MM.1S (cell line): Measurements from ENCODE around the gene TKT.

Experiments used
- DNase-seq: peaks from one replicate; pipeline ENCODE4 v3.0.0-alpha.2; 2015
- H2AFZ ChIP-seq: fragments of 300-600 bp; sonication (generic); 2 replicates; pipeline ENCODE4 v1.6.0; 2016; ENCODE audit warnings: antibody characterized with exemption, low read length
- H3F3A ChIP-seq: fragments of 300-600 bp; sonication (generic); 2 replicates; pipeline ENCODE4 v1.6.1; 2016; ENCODE audit warnings: mild to moderate bottlenecking, antibody characterized with exemption, low read length, moderate library complexity, mixed read lengths; ENCODE audit not compliant: insufficient read depth
- H3K27ac ChIP-seq: fragments of 300-600 bp; sonication (generic); 2 replicates; pipeline ENCODE4 v1.5.1; 2016; ENCODE audit warnings: mild to moderate bottlenecking, low read length
- H3K27me3 ChIP-seq: fragments of 300-600 bp; sonication (generic); replicated peaks from 2 replicates; pipeline ENCODE4 v1.6.0; 2016; ENCODE audit warnings: low read length; ENCODE audit not compliant: insufficient read depth
- H3K36me3 ChIP-seq: fragments of 300-600 bp; sonication (generic); replicated peaks from 2 replicates; pipeline ENCODE4 v1.6.1; 2016; ENCODE audit warnings: mild to moderate bottlenecking, low read length, mixed read lengths; ENCODE audit not compliant: insufficient read depth
- H3K4me1 ChIP-seq: fragments of 300-600 bp; sonication (generic); 2 replicates; pipeline ENCODE4 v1.6.1; 2016; ENCODE audit warnings: low read length, mixed read lengths
- H3K4me2 ChIP-seq: fragments of 300-600 bp; sonication (generic); 2 replicates; pipeline ENCODE4 v1.6.0; 2016; ENCODE audit warnings: low read depth, low read length
- H3K4me3 ChIP-seq: fragments of 300-600 bp; sonication (generic); 2 replicates; pipeline ENCODE4 v1.5.1; 2016; ENCODE audit warnings: low read length, mixed read lengths
- H3K79me2 ChIP-seq: fragments of 300-600 bp; sonication (generic); 2 replicates; pipeline ENCODE4 v1.6.1; 2016; ENCODE audit warnings: mixed run types, low read length, mixed read lengths
- H3K9ac ChIP-seq: fragments of 300-600 bp; sonication (generic); 2 replicates; pipeline ENCODE4 v1.6.1; 2016; ENCODE audit warnings: low read length, mixed read lengths
- H3K9me2 ChIP-seq: fragments of 300-600 bp; sonication (generic); replicated peaks from 2 replicates; pipeline ENCODE4 v1.6.1; 2016; ENCODE audit warnings: mild to moderate bottlenecking, low read length, mixed read lengths; ENCODE audit not compliant: insufficient read depth
- H3K9me3 ChIP-seq: fragments of 300-600 bp; sonication (generic); replicated peaks from 2 replicates; pipeline ENCODE4 v1.6.1; 2016; ENCODE audit warnings: mild to moderate bottlenecking, low read length, mixed read lengths; ENCODE audit not compliant: insufficient read depth
- H4K20me1 ChIP-seq: fragments of 300-600 bp; sonication (generic); 2 replicates; pipeline ENCODE4 v1.6.1; 2016; ENCODE audit warnings: mild to moderate bottlenecking, low read length, moderate library complexity, mixed read lengths; ENCODE audit not compliant: insufficient read depth
- CTCF ChIP-seq: fragments of 300-600 bp; sonication (generic); IDR thresholded peaks from 2 replicates; pipeline ENCODE4 v1.5.1; 2016; ENCODE audit warnings: antibody characterized with exemption, low read length, mixed read lengths
- EZH2 ChIP-seq: fragments of 300-600 bp; sonication (generic); optimal IDR thresholded peaks from 2 replicates; pipeline ENCODE3; 2017; ENCODE audit warnings: low read depth, mild to moderate bottlenecking, antibody characterized with exemption, low read length, mixed read lengths
- EZH2phosphoT487 ChIP-seq: fragments of 300-600 bp; sonication (generic); IDR thresholded peaks from 2 replicates; pipeline ENCODE4 v1.6.1; 2018; ENCODE audit warnings: antibody characterized with exemption, low read length

Gene TKT

DNA sequence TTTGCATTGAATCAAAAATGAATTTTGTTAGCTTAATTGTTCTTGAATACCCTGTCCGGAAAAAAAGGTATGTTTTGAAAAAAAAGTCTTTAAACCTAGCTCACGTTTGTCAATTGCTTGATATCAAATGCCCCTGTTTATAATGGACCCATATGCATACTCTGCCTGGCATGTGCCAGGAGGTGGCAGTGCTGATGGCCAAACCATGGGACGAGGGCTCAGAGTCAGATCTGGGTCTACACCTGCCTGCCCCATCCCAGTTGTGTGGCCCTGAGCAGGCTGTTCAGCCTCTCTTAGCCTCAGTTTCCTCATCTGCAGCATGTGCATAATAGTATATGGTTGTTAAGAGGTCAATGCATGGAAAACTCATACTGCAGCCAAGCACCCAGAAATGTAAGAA is 56.0 kb downstream of the TKT start:
- H3K4me3 ChIP-seq = no peak overlapping the region
- H3K79me2 ChIP-seq = peaks cover 38% of the 10 kb centered on the region
- no peaks in the 10 kb centered on the region for H3K9me2 ChIP-seq
- H3K9ac ChIP-seq = no peak overlapping the region
- TF ChIP-seq CTCF = no peak
- TF ChIP-seq EZH2 = no peak
- no peak for TF ChIP-seq EZH2phosphoT487
- no peaks in the 10 kb centered on the region for H3K9me3 ChIP-seq
- no peaks in the 10 kb centered on the region; the same call in 1 of the 2 replicates for H3K36me3 ChIP-seq
- peaks cover 21% of the 10 kb centered on the region for H3K4me1 ChIP-seq
- no peak overlapping the region for H2AFZ ChIP-seq
- H3K27me3 ChIP-seq = no peaks in the 10 kb centered on the region
- DNase-seq = no peak
- H3F3A ChIP-seq = 0 out of 2 replicates have a peak, but pooled peaks cover 9% of the 10 kb centered on the region
- H4K20me1 ChIP-seq = no peaks in the 10 kb centered on the region
- H3K4me2 ChIP-seq = no peak overlapping the region
- H3K27ac ChIP-seq = no peak overlapping the region

- no peak overlapping the region for H3K4me3 ChIP-seq
- no peak for DNase-seq
- H3F3A ChIP-seq = 0 out of 2 replicates have a peak, but pooled peaks cover 9% of the 10 kb centered on the region
- H3K36me3 ChIP-seq = no peaks in the 10 kb centered on the region; the same call in 1 of the 2 replicates
- no peaks in the 10 kb centered on the region for H3K9me3 ChIP-seq
- no peak overlapping the region for H3K27ac ChIP-seq
- no peaks in the 10 kb centered on the region for H3K9me2 ChIP-seq
- peak overlapping the region; percentile 49; the same call in 1 of the 2 replicates for H3K4me2 ChIP-seq
- H2AFZ ChIP-seq = no peak overlapping the region
- peaks cover 21% of the 10 kb centered on the region for H3K4me1 ChIP-seq
- TF ChIP-seq EZH2phosphoT487 (no peak), EZH2 (no peak), CTCF (no peak)
- peaks cover 38% of the 10 kb centered on the region for H3K79me2 ChIP-seq
- no peaks in the 10 kb centered on the region for H3K27me3 ChIP-seq
- no peak overlapping the region for H3K9ac ChIP-seq
- no peaks in the 10 kb centered on the region for H4K20me1 ChIP-seq
Observed at GRCh38 chr3:53198996-53199395, 56.8 kb downstream of the TKT start.

DNA sequence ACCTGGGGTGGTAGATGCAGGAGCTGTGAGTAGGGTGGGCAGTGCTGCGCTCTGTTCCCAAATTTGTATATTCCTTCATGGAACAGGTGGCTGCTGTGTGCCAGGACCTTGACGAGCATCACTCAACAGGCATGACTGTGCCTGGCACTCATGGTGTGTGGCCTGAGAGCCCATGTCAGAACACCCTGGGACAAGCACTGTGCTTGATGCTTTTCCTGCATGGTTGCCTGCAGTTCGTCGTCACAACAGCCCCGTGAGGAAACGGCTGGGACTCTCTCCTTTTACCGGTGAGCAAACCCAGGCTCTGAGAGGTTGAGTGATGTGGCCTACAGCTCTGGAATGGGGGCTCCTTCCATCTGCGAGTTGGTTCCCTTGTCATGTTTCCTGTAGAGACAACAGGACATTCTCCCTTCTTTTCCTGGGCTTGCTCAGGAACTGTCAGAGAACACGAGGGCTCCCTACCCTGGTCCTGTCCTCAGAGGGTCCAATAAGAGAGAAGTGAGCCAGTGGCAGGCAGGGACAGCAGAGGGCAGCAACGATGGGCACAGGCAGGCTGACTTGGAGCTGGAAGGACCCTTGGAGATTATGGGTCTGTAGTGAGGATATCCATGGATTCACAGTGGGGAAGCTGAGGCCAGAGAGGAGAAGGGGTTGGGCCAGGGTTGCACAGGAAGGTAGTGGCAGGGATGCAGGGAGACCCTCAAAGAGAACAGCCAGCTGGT is 57.4 kb downstream of the TKT start:
- no peak for TF ChIP-seq EZH2
- TF ChIP-seq CTCF = no peak
- no peak for TF ChIP-seq EZH2phosphoT487
- Histone ChIP-seq H3K36me3 (no peaks in the 10 kb centered on the region; the same call in 1 of the 2 replicates), H3K27me3 (no peaks in the 10 kb centered on the region), H3K9ac (no peak overlapping the region), H2AFZ (no peak overlapping the region), H3K9me3 (no peaks in the 10 kb centered on the region), H3K4me1 (peaks cover 21% of the 10 kb centered on the region), H3K4me2 (peak overlapping the region; percentile 49; the same call in 1 of the 2 replicates), H4K20me1 (no peaks in the 10 kb centered on the region), H3K9me2 (no peaks in the 10 kb centered on the region), H3K27ac (no peak overlapping the region), H3K4me3 (no peak overlapping the region), H3K79me2 (peaks cover 38% of the 10 kb centered on the region), H3F3A (0 out of 2 replicates have a peak, but pooled peaks cover 9% of the 10 kb centered on the region)
- DNase-seq = no peak
